ENCODE measurements around the gene SF3B2.
"Not testable (repeated sequence)": the region's sequence is repeated elsewhere in the genome, so short reads cannot be mapped to it uniquely, and the experiment has no call there.

The SF3B2 gene

GRCh38 chr11:66069715-66070603, 17.8 kb downstream of the SF3B2 start, which contains the start of gene PACS1:
Gene PACS1, plus strand, starts transcription at chr11:66070272. Its CDS starts 215 bp downstream, at chr11:66070487.
- Histone ChIP-seq H3K9ac (ENCODE audit: low read depth, low read length) (peak within 1 kb of the TSS; percentile 66), H3K36me3 (ENCODE audit: insufficient read depth, low read length) (peaks cover 10% of the 10 kb centered on the region), H3K4me1 (ENCODE audit: insufficient read depth, low read length) (peaks cover 5% of the 10 kb centered on the region; the same call in 1 of the 2 replicates), H3K9me3 (ENCODE audit: control insufficient read depth, insufficient read depth, low read length) (no peaks in the 10 kb centered on the region)

- H3K9me3 ChIP-seq (ENCODE audit: control insufficient read depth, insufficient read depth, low read length), result no peaks in the 10 kb centered on the region
- H3K9ac ChIP-seq (ENCODE audit: low read depth, low read length), result peak overlapping the region; percentile 66
- peaks cover 5% of the 10 kb centered on the region; the same call in 1 of the 2 replicates for H3K4me1 ChIP-seq (ENCODE audit: insufficient read depth, low read length)
- H3K36me3 ChIP-seq (ENCODE audit: insufficient read depth, low read length), result peaks cover 9% of the 10 kb centered on the region
Measured at GRCh38 chr11:66070604-66071380, 18.6 kb downstream of the SF3B2 start.

GRCh38 chr11:66071381-66071801, 19.2 kb downstream of the SF3B2 start:
- Histone ChIP-seq H3K4me1 (ENCODE audit: insufficient read depth, low read length) (peaks cover 5% of the 10 kb centered on the region; the same call in 1 of the 2 replicates), H3K9me3 (ENCODE audit: control insufficient read depth, insufficient read depth, low read length) (no peaks in the 10 kb centered on the region), H3K36me3 (ENCODE audit: insufficient read depth, low read length) (peaks cover 8% of the 10 kb centered on the region), H3K9ac (ENCODE audit: low read depth, low read length) (peak overlapping the region; percentile 66)

GRCh38 chr11:66072081-66072480, 19.9 kb downstream of the SF3B2 start:
- Histone ChIP-seq H3K9ac (ENCODE audit: low read depth, low read length) (no peak overlapping the region), H3K36me3 (ENCODE audit: insufficient read depth, low read length) (peaks cover under 1% of the 10 kb centered on the region; the same call in 1 of the 2 replicates), H3K4me1 (ENCODE audit: insufficient read depth, low read length) (peaks cover 5% of the 10 kb centered on the region; the same call in 1 of the 2 replicates), H3K9me3 (ENCODE audit: control insufficient read depth, insufficient read depth, low read length) (no peaks in the 10 kb centered on the region)

GRCh38 chr11:66072518-66072917, 20.4 kb downstream of the SF3B2 start:
- peaks cover 5% of the 10 kb centered on the region; the same call in 1 of the 2 replicates for H3K4me1 ChIP-seq (ENCODE audit: insufficient read depth, low read length)
- H3K36me3 ChIP-seq (ENCODE audit: insufficient read depth, low read length), result no peaks in the 10 kb centered on the region; the same call in 1 of the 2 replicates
- H3K9me3 ChIP-seq (ENCODE audit: control insufficient read depth, insufficient read depth, low read length), result no peaks in the 10 kb centered on the region
- no peak overlapping the region for H3K9ac ChIP-seq (ENCODE audit: low read depth, low read length)

- Histone ChIP-seq H3K9me3 (ENCODE audit: control insufficient read depth, insufficient read depth, low read length) (no peaks in the 10 kb centered on the region), H3K36me3 (ENCODE audit: insufficient read depth, low read length) (no peaks in the 10 kb centered on the region), H3K9ac (ENCODE audit: low read depth, low read length) (no peak overlapping the region), H3K4me1 (ENCODE audit: insufficient read depth, low read length) (peaks cover 5% of the 10 kb centered on the region; the same call in 1 of the 2 replicates)
Measured at GRCh38 chr11:66073669-66074068, 21.5 kb downstream of the SF3B2 start.

GRCh38 chr11:66075273-66075672, 23.1 kb downstream of the SF3B2 start:
- H3K9ac ChIP-seq (ENCODE audit: low read depth, low read length), result no peak overlapping the region
- H3K4me1 ChIP-seq (ENCODE audit: insufficient read depth, low read length), result no peaks in the 10 kb centered on the region
- H3K9me3 ChIP-seq (ENCODE audit: control insufficient read depth, insufficient read depth, low read length), result no peaks in the 10 kb centered on the region
- no peaks in the 10 kb centered on the region for H3K36me3 ChIP-seq (ENCODE audit: insufficient read depth, low read length)

GRCh38 chr11:66076561-66076960, 24.4 kb downstream of the SF3B2 start:
- Histone ChIP-seq H3K4me1 (ENCODE audit: insufficient read depth, low read length) (no peaks in the 10 kb centered on the region), H3K9me3 (ENCODE audit: control insufficient read depth, insufficient read depth, low read length) (no peaks in the 10 kb centered on the region), H3K36me3 (ENCODE audit: insufficient read depth, low read length) (no peaks in the 10 kb centered on the region), H3K9ac (ENCODE audit: low read depth, low read length) (no peak overlapping the region)

- Histone ChIP-seq H3K9ac (ENCODE audit: low read depth, low read length) (no peak overlapping the region), H3K36me3 (ENCODE audit: insufficient read depth, low read length) (no peaks in the 10 kb centered on the region), H3K9me3 (ENCODE audit: control insufficient read depth, insufficient read depth, low read length) (no peaks in the 10 kb centered on the region), H3K4me1 (ENCODE audit: insufficient read depth, low read length) (no peaks in the 10 kb centered on the region)
Measured at GRCh38 chr11:66077927-66078326, 25.8 kb downstream of the SF3B2 start.

- not testable (repeated sequence) for H3K36me3 ChIP-seq (ENCODE audit: insufficient read depth, low read length); H3K9ac ChIP-seq (ENCODE audit: low read depth, low read length); H3K9me3 ChIP-seq (ENCODE audit: control insufficient read depth, insufficient read depth, low read length); H3K4me1 ChIP-seq (ENCODE audit: insufficient read depth, low read length)
Measured at GRCh38 chr11:66078949-66079348, 26.8 kb downstream of the SF3B2 start.

GRCh38 chr11:66080055-66080817, 28.1 kb downstream of the SF3B2 start:
- no peaks in the 10 kb centered on the region for H3K36me3 ChIP-seq (ENCODE audit: insufficient read depth, low read length)
- no peak overlapping the region for H3K9ac ChIP-seq (ENCODE audit: low read depth, low read length)
- no peaks in the 10 kb centered on the region for H3K9me3 ChIP-seq (ENCODE audit: control insufficient read depth, insufficient read depth, low read length)
- H3K4me1 ChIP-seq (ENCODE audit: insufficient read depth, low read length), result no peaks in the 10 kb centered on the region

- no peaks in the 10 kb centered on the region for H3K4me1 ChIP-seq (ENCODE audit: insufficient read depth, low read length)
- no peaks in the 10 kb centered on the region for H3K36me3 ChIP-seq (ENCODE audit: insufficient read depth, low read length)
- no peaks in the 10 kb centered on the region for H3K9me3 ChIP-seq (ENCODE audit: control insufficient read depth, insufficient read depth, low read length)
- H3K9ac ChIP-seq (ENCODE audit: low read depth, low read length), result no peak overlapping the region
Measured at GRCh38 chr11:66081505-66081904, 29.3 kb downstream of the SF3B2 start.

GRCh38 chr11:66082946-66083698, 31.0 kb downstream of the SF3B2 start:
- H3K4me1 ChIP-seq (ENCODE audit: insufficient read depth, low read length), result no peaks in the 10 kb centered on the region
- no peaks in the 10 kb centered on the region for H3K9me3 ChIP-seq (ENCODE audit: control insufficient read depth, insufficient read depth, low read length)
- H3K9ac ChIP-seq (ENCODE audit: low read depth, low read length), result no peak overlapping the region
- H3K36me3 ChIP-seq (ENCODE audit: insufficient read depth, low read length), result no peaks in the 10 kb centered on the region

All from ES-I3 (cell line).